RWPE2 (cell line): ENCODE data around the gene DOK4.

Experiments used
- ATAC-seq: fragments of 200-7000 bp; cut with Tn5 transposase; 3 replicates; pipeline ENCODE4 v1.9.1; 2021; ENCODE audit warnings: low read depth
- DNase-seq: peaks from one replicate; pipeline ENCODE4 v3.0.0-alpha.2; 2020; ENCODE audit warnings: low spot score
- H3K27ac ChIP-seq: fragments of 450-650 bp; 2 replicates; pipeline ENCODE4 v1.5.1; 2017; ENCODE audit warnings: mild to moderate bottlenecking; ENCODE audit not compliant: poor library complexity, severe bottlenecking
- H3K27me3 ChIP-seq: fragments of 250-450 bp; sonication (Bioruptor Pico); 2 replicates; pipeline ENCODE4 v1.5.1; 2021; ENCODE audit warnings: mild to moderate bottlenecking, moderate library complexity; ENCODE audit not compliant: insufficient read depth, poor library complexity, severe bottlenecking
- H3K36me3 ChIP-seq: fragments of 250-450 bp; sonication (Bioruptor Pico); 2 replicates; pipeline ENCODE4 v1.5.1; 2020; ENCODE audit warnings: low read depth, mild to moderate bottlenecking, moderate library complexity
- H3K4me1 ChIP-seq: fragments of 250-450 bp; sonication (Bioruptor Pico); 2 replicates; pipeline ENCODE4 v1.5.1; 2021; ENCODE audit warnings: mild to moderate bottlenecking, moderate library complexity; ENCODE audit not compliant: insufficient read depth, poor library complexity, severe bottlenecking
- H3K4me3 ChIP-seq: fragments of 250-450 bp; sonication (Bioruptor Pico); 2 replicates; pipeline ENCODE4 v1.5.1; 2021; ENCODE audit warnings: mild to moderate bottlenecking, moderate library complexity; ENCODE audit not compliant: severe bottlenecking
- H3K9me3 ChIP-seq: fragments of 250-450 bp; sonication (Bioruptor Pico); 2 replicates; pipeline ENCODE4 v1.5.1; 2021; ENCODE audit warnings: mild to moderate bottlenecking, moderate library complexity; ENCODE audit not compliant: severe bottlenecking
- TF ChIP-seq, protein P1 (sequence below): fragments of 450-650 bp; IDR thresholded peaks from one replicate; pipeline ENCODE4 v1.5.1; 2017; ENCODE audit warnings: mild to moderate bottlenecking, moderate library complexity; ENCODE audit not compliant: poor library complexity, severe bottlenecking

DOK4 gene

DNA sequence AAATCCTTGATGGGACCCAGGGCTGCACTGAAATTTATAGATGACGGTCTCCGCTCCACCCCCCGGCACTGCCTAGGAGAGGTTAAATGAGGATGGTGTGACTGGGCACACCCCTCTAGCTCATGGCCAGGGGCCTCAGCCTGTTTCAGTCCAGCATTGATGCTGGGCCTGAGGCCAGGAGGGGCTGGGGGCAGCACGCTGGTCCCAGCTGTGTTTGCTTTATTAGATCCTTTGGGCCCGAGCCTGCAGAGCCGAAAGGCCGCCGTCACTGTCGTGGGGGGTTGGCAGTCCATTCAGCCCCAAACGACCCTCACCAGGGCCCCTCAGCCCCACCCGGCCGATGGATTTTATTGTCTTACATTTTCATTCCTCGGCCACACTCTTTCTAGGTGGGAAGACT, 10.8 kb upstream of the DOK4 start:
- H3K27ac ChIP-seq, result no peak overlapping the region

DNA sequence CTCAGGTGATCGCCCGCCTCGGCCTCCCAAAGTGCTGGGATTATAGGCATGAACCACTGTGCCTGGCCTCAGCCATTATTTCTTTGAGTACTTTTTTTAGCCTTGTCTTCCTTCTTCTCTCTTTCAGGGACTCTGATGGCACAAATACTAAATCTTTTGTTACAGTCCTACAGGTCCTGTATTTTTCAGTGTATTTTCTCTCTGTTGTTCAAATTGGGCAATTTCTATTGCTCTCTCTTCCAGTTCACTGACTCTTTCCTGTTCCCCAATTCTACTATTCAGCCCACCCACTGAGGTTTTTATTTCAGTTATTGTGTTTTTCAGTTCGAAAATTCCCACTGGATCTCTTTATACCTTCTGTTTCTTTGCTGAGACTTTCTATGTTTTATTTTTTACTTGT, 7.5 kb upstream of the DOK4 start:
- no peaks in the 10 kb centered on the region for H3K36me3 ChIP-seq

More for the DNA sequence above, 10.8 kb upstream of the DOK4 start:
- TF ChIP-seq, protein P1, sequence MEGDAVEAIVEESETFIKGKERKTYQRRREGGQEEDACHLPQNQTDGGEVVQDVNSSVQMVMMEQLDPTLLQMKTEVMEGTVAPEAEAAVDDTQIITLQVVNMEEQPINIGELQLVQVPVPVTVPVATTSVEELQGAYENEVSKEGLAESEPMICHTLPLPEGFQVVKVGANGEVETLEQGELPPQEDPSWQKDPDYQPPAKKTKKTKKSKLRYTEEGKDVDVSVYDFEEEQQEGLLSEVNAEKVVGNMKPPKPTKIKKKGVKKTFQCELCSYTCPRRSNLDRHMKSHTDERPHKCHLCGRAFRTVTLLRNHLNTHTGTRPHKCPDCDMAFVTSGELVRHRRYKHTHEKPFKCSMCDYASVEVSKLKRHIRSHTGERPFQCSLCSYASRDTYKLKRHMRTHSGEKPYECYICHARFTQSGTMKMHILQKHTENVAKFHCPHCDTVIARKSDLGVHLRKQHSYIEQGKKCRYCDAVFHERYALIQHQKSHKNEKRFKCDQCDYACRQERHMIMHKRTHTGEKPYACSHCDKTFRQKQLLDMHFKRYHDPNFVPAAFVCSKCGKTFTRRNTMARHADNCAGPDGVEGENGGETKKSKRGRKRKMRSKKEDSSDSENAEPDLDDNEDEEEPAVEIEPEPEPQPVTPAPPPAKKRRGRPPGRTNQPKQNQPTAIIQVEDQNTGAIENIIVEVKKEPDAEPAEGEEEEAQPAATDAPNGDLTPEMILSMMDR, result no peak
- H3K27me3 ChIP-seq, result no peaks in the 10 kb centered on the region
- H3K36me3 ChIP-seq, result no peaks in the 10 kb centered on the region
- no peaks in the 10 kb centered on the region for H3K9me3 ChIP-seq
- no peaks in the 10 kb centered on the region for H3K4me1 ChIP-seq
- DNase-seq (no peak), ATAC-seq (no peak)
- no peak overlapping the region for H3K4me3 ChIP-seq

GRCh38 chr16:57489229-57489628, 2.9 kb upstream of the DOK4 start:
- TF ChIP-seq, protein P1, result no peak
- H3K9me3 ChIP-seq, result no peaks in the 10 kb centered on the region

More for the DNA sequence above, 7.5 kb upstream of the DOK4 start:
- no peaks in the 10 kb centered on the region for H3K27me3 ChIP-seq
- H3K4me3 ChIP-seq, result no peak overlapping the region
- no peaks in the 10 kb centered on the region for H3K4me1 ChIP-seq
- TF ChIP-seq, protein P1, result no peak
- ATAC-seq (no peak), DNase-seq (no peak)
- H3K9me3 ChIP-seq, result no peaks in the 10 kb centered on the region
- H3K27ac ChIP-seq, result no peak overlapping the region

GRCh38 chr16:57486858-57487834, 853 bp upstream of the DOK4 start:
- Histone ChIP-seq H3K27ac (no peak overlapping the region), H3K27me3 (no peaks in the 10 kb centered on the region), H3K4me3 (peak overlapping the region; percentile 69), H3K4me1 (peaks cover 4% of the 10 kb centered on the region), H3K9me3 (no peaks in the 10 kb centered on the region), H3K36me3 (no peaks in the 10 kb centered on the region)
- TF ChIP-seq, protein P1, result no peak
- ATAC-seq (no peak), DNase-seq (no peak)

More at GRCh38 chr16:57489229-57489628, 2.9 kb upstream of the DOK4 start:
- no peak for ATAC-seq
- H3K4me1 ChIP-seq, result peaks cover 4% of the 10 kb centered on the region
- no peak for DNase-seq
- no peaks in the 10 kb centered on the region for H3K27me3 ChIP-seq
- no peak overlapping the region for H3K27ac ChIP-seq
- H3K36me3 ChIP-seq, result no peaks in the 10 kb centered on the region
- H3K4me3 ChIP-seq, result no peak overlapping the region
